ENCODE data around the gene SNRNP35.
"Not testable (repeated sequence)": the region's sequence is repeated elsewhere in the genome, so short reads cannot be mapped to it uniquely, and the experiment has no call there.

The SNRNP35 gene

DNA sequence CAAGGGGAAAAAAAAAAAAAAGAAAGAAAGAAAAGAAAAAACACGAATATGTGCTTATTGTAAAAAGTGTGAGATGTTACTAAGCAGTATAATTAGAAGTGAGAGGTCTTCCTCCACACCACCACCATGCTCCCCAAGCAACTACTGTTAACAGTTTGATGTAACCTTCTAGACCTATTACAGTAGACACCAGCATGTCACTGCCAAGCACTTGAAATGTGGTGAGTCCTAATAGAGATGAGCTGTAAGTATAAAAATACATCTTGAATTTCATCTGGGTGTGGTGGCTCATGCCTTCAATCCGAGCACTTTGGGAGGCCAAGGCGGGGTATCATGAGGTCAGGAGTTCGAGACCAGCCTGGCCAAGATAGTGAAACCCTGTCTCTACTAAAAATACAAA lies 8.1 kb upstream of the SNRNP35 start:
- DNase-seq: no peak

DNA sequence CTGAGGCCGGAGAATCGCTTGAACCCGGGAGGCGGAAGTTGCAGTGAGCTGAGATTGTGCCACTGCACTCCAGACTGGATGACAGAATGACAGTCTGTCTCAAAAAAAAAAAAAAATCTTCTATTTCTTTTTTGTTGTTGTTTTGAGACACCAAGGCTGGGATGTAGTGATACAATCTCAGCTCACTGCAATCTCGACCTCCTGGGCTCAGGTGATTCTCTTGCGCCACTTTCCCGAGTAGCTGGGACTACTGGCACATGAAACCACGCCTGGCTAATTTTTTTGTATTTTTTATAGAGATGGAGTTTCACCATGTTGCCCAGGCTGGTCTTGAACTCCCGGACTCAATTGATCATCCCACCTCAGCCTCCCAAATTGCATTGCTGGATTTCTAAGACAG lies 7.3 kb upstream of the SNRNP35 start:
- no peak for DNase-seq

DNA sequence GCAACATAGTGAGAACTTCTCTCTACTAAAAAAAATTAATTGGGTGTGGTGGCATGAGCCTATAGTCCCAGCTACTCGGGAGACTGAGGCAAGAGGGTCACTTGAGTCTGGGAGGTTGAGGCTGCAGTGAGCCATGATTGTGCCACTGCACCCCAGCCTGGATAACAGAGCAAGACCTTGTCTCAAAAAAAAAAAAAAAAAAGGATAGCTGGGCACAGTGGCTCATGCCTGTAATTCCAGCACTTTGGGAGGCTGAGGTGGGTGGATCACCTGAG lies 5.7 kb upstream of the SNRNP35 start:
- DNase-seq: not testable (repeated sequence)

DNA sequence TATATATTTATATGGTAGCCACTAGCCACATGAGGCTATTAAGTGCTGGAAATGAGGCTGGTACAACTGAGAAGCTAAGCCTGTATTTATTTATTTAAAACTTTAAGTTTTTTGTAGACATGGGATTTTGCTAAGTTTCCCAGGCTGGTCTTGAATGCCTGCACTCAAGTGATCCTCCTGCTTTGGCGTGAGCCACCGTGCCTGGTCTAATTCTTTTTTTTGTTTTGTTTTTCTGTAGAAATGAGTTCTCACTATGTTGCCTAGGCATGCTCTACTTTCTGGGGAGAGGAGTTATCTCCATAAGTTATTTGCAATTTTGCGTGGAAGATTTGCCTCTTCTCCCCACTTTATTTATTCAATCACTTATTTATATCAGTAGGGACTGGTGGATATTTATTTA lies 4.8 kb upstream of the SNRNP35 start:
- DNase-seq: no peak

DNA sequence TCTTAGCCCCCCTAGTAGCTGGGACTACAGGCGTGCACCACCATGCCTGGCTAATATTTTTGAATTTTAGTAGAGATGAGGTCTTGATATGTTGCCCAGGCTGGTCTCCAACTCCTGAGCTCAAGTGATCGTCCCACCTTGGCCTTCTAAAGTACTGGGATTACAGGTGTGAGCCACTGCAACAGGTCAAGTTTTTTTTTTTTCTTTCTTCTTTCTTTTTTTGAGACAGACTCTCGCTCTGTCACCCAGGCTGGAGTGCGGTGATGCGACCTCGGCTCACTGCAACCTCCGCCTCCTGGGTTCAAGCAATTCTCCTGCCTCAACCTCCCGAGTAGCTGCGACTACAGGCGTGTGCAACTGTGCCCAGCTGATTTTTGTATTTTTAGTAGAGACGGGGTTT lies 5.2 kb downstream of the SNRNP35 start:
- DNase-seq: not testable (repeated sequence)

DNA sequence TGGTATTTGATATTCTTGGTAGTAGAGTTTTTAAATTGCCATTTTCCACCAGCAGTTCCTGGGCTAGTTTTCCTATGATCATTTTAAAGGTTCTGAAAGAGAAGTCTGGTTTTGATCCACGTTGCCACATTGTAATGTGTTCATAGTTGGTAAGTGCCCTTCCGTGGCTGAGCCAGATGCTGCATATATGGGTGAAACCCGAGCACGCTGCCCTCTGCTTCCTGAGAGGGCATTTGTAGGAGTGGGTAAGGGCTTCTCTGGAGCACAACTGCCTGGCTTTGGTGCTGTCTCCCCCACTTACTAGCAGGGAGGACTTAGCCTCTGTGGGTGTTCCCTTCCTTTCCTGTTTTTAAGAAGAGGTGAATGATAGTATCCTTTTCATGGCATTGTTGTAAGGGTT lies 7.1 kb downstream of the SNRNP35 start:
- DNase-seq: no peak

DNA sequence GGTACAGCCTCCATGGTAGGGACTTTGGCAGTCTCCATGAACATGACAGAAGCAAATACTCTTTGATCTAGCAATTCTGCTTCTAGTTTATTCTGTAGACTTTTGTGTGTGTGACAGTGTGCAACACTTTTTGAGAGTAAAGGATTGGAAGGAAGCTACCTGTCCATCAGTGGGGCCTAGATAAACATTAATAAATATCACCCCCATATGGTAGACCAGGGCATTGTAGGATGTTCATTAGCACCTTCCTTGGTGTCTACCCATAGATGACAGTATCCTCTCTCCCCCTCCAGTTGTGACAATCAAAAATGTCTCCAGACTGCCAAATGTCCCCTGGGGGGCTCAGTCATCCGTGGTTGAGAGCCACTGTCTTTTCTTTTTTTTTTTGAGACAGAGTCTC lies 10.8 kb downstream of the SNRNP35 start:
- no peak for DNase-seq

DNA sequence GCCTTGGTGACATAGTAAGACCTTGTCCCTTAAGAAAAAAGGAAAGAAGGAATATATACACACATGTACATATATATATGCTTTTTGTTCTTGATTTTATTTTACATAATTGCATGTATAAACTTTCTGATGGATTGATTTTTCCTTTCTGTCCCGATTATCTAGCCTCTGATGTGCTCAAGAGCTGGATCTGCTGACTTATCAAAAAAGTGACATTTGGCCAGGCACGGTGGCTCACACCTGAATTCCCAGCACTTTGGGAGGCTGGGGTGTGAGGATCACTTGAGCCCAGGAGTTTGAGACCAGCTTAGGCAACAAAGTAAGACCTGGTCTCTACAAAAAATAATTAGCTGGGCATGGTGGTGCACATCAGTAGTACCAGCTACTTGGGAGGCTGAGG lies 12.0 kb downstream of the SNRNP35 start:
- DNase-seq: no peak

DNA sequence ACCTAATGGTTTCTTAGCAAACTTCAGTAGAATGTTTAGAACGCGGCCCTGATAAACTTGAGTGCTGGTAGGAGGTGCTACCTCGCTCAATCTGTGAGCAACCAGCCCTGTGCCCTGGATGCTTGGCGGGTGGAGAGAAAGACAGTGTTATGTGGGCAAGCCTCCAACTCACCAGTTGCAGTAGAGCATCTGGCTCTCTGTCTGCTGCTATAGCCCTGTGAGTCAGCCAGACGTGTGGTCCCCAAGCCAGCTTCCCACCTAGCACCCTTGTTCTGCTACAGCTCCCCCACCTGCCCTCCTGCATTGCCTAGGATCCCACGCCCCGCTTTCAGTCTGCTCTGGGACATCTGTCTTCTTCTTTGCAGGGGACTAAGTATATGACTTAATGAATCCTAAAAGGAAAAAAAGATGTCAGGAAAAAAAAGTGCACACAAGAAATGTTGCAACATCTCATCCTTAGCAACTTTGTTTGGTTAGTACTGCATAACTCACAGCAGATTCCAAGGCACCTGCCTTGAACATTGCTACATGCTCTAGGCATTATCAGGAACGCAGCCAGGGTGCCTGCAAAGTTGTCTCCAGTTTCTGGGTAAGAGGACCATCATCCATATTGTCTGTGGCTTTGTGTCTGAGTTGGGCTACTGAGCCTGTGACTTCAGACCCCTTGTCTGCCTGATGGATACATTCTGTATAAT lies 13.6 kb downstream of the SNRNP35 start:
- DNase-seq: no peak

DNA sequence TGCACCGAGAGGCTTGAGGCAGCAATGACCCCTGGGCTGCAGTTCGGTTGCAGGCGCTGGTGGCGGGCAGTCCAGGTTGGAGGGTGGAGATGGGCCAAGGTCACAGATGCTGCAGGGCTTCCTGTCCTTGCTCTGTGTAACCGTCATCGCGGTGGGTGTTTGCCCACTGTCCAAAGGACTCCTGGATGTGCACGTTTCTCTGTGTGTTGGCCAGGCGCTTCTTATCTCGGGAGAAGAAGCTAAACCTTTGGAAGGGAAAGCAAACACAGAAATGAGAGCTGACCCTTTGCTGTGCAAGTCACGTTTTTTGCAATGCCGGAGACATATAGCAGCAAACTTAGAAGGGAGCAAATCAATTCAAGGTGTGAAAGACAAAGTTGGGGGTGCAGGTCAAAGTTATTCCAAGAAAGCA lies 14.5 kb downstream of the SNRNP35 start:
- no peak for DNase-seq

DNA sequence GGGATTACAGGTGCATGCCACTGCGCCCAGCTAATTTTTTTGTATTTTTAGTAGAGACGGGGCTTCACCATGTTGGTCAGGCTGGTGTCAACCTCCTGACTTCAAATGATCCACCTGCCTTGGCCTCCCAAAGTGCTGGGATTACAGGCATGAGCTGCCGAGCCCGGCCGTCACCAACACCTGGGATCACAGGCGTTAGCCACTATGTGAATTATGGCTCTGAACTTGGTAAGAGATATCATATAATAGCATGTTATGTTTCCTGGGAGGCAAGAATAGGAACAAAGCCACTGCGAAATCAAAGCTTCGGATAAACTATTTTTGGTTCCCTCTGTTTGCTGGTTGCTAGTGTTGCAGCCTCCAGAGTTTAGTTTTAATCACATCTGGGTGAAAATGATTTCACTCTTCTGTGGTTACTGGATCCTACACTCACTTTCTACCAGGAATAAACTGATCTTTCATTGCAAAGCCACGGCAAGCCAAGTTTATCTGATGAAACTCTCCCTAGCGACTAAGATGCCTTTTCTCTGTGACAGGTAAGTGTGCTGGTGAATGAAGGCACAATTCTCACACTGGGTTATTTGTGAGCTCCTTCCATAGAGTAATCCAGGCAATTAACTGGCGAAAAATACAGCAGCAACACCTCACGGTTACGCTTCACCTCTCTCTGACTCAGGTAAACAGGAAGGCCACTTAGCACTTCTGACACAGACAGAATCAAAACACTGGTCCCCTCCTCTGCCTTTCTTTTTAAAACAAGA lies 16.7 kb downstream of the SNRNP35 start:
- DNase-seq: no peak

DNA sequence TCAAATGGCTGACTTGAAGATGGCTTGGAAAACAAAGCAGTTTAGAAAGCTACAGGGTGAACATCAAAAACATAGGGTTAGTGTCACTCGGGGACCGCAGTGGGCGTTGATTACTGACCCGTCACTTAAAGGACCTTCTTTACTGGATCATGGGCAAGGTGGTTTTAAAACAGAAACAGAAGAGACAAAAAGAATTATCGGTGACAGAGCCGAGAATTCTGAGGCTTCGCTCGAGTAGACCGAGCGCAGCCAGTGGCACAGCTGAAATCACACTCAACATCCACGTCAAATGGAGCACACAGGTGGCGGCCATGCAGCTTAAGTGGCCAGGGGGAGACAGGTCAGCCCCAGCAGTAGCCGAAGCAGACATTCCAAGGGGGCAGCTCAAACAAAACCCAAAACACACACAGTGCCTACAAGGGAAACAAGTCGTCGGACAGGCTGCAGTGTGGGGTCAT lies 17.3 kb downstream of the SNRNP35 start:
- no peak for DNase-seq

DNA sequence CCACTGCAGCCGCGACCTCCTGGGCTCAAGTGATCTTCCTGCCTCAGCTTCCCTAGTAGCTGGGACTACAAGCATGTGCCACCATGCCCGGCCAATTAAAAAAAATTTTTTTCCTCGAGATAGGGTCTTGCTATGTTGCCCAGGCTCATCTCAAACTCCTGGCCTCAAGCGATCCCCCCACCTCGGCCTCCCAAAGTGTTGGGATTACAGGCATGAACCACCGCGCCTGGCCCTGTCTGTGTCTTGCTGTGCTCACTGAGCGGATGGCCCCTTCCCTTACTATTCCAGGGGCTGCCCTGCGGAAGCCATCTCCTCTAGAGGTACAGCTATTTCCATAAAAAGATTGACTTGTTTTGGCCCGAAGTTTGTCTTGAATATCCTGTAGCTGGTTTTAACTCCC lies 20.1 kb downstream of the SNRNP35 start:
- DNase-seq: no peak

DNA sequence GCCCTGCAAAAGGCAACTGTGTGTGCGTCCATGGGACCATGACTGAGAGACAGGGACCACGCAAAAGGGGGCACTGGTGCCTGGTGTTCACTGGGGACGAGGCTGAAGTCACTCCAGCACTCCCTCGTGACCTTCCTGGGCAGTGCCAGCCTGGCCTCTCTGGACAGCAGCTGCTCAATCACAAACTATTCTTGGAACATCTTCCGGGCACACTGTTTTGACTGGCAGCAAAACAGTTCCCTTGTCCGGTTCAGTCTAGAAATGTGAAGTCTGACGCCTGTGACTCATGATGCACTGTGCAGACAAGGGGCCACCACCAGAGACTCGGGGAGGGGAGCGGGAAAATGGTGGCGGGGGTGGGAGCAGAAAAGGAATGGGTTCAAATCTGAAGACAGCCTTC lies 20.8 kb downstream of the SNRNP35 start:
- no peak for DNase-seq

DNA sequence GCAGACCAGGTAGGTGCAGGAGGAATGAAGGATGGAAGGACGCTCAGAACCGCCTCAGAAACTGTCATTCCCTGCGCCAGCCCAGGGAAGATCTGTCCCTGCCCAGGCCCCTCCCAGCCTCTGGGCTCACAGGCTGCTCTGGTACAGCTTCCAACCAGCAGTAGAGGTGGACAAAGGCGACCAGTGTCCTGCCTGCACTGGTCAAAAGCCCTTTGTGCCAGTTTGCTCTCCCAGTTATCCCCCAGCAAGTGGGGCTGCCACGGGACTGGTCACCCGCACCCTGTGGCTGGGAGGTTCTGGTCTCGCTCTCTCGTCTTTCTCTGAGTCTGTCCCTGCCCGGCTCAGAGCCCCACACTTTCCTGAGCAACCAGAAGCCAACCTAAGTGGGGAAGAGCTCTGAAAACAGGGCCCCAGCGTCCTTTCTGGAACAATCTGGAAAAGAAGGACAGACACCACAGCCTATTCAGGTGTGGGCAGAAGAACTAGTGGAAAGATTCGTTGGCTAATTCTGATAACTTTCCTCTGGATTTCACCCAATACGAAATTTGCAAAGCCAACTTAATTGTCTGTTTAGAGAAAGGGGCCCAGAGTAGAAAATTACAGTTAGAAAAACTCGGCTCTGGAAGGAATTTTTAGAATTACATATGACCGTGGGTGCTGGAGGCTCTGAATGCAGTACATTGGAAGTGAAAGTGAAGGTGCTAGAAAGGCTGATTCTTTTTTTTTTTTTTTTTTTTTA lies 21.7 kb downstream of the SNRNP35 start:
- DNase-seq: no peak

DNA sequence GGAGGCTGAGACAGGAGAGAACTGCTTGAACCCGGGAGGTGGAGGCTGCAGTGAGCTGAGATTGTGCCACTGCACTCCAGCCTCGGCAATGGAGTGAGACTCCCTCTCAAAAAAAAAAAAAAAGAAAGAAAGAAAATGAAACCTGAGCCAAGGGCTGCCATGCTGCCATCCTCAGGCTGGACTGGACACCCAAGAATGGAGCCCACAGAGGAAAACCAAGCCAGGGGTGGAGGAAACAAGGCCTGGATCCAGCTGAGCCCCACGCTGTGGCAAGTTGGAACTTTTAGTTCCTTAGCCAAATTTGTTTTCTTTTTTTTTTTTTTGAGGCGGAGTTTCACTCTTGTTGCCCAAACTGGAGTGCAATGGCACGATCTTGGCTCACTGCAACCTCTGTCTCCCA lies 23.3 kb downstream of the SNRNP35 start:
- DNase-seq: not testable (repeated sequence)

DNA sequence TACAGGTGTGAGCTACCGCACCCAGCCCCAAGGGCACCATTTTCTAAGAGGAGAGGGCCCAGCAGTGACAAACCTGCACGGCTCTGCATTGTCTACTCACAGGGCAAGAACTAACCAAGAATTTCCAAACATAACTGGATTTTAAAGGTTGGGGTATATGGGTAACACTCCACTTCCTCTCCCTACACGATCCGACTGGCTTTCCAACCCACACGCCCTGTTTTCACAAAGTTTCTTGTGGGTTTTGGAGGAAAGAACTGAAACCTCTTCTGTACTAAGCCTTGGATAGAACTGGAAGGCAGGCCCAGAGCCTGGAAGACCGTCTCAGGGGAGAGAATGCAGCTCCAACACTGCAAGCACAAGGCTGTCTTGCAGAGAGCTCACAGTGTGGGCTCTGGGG lies 24.9 kb downstream of the SNRNP35 start:
- no peak for DNase-seq

DNA sequence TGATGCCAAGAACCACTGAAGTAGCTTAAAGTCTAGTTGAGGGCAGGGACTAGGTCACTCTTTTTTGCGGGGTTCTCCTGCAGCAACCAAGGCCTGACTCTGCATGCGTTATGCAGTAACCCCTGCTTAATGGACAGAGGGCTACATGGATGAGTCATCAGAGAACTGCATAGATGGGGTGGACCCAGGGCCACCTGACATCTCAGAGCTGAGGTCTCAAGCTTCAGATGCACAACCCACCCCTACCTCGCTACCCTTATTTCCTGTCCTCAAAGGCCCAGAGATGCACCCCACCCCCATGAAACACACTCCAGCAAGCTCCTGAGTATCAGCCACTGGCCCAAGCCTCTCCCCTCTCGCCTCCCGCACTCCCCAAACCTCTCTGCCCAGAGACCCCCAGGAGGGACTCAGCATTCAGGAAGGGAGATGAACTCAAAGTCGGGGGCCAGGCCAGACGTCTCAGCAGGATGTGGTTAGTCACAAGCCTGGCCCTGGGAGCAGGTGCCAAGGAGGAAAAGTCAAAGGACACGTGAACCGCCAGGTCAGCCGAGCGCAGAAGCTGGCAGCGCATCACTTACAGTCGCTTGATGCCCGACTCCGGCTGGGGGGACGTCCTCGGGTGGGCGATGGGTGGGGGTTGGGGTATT lies 25.8 kb downstream of the SNRNP35 start:
- DNase-seq: no peak

DNA sequence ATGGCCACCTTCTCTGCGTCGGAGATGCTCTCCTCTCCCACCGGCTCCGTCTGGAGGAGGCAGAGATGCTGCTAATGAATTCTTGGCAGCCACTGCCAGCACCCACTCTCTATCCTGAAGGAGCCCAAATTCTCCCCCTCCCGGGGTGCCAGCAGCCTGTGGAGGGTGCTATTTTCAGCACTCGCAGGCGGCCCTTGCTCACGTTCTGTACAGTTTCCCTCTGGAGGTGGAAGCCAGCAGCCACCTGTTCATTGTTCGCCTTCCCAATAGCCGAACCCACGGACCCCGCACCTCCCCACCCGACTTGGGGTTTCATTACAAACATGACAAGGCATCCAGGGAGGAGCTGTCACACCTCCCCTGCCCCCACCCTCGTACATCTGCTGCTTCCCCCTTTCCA lies 27.8 kb downstream of the SNRNP35 start:
- DNase-seq: no peak

DNA sequence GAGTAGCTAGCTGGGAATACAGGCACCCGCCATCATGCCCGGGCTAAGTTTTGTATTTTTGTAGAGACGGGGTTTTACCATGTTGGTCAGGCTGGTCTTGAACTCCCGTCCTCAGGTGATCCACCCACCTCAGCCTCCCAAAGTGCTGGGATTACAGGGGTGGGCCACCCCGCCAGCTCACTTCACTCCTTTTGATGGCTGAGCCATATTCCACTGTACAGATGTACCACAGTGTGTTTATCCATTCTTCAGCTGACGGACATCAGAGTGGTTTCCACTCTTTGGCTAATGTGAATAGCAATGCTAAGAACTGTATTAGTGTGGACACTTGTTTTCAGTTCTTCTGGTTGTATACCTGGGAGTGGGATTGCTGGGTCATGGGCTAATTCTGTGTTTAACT lies 29.5 kb downstream of the SNRNP35 start:
- no peak for DNase-seq

DNA sequence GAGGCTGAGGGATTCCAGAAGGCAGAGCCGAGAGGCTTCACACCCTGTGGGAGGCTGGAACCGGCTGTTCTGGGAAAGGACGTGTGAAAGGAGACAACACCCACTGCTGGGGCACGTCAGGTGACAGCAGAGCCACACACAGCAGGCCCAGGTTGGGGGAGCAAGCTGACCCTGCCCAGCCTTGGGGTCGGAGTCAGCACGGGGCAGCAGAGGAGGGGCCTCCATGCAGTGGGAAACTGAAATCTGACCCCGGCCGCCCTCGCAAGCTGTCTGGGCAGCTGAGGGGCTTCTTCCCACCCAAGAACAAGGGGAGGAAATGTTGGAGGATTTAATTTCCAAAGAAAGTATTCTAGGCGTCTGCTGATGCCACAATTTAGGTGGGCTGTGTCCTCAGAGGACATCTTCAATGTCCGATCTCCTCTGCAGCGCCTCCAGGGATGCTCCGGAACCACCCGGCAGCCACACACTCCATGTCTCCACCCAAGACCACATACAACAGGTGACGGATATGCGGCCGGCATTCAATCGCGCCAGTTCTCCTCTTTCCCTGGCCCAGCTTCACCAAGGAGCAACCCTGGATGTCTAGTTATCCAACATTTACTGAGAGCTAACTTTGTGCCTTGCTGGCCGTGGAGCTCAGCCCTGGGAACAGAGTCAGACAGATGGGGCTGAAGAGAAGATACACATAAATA lies 30.7 kb downstream of the SNRNP35 start:
- DNase-seq: no peak

DNA sequence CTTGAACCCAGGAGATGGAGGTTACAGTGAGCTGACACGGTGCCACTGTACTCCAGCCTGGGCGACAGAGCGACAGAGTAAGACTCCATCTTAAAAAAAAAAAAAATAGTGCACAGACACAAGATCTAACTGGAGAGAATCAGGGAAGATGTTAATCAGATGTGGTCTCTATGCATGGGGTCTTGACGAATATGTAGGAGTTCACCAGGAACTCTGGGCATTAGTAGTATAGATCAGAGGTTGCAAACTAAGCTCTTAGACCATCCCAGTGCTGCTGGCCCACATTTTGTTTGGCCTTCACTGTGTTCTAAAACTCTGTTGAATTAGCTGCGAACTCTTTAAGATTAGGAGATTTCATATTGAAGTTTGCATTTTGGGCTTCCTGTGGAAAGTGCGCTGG lies 31.6 kb downstream of the SNRNP35 start:
- DNase-seq: no peak

DNA sequence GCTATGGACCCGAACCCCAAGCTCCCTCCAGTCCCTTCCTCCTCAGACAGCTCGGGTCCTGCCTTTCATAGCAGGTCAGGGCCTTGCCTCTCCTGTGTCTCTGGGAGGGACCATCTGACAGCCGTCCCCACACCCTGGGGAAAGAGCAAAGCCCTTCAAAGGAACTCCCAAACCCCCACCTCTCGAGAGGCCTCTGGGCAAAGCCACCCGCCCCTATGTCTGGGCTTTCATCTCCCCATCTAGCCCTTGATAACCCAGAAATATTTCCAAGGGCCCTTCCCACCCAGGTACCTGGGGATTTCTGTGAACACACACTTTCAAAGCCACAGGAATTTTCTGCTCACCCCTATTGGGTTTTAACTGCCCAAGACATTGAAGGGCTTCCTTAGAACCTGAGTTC lies 32.1 kb downstream of the SNRNP35 start:
- DNase-seq: no peak

Measured in DMS79 treated with DMSO at 0.1 percent for 48 hours (cell line).